ENCODE measurements around the gene RWDD2A.

DNA sequence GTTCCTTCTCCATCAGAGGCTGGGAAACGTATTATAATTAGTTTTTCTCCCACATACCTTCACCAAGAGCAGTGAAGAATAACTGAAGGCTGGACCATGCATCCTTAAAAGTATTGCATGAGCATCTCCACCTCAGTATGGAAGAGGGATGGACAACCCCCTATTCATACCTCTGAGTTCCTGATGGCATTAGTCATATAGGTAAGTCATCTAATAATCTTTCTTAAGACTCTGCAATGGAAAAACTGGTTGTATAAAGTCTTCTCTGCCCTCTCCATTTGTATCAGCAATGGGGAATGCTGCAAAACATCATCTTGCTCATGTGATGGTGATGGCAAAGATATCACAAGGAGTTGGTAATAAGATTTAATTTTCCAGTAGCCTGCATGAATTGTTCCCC is 24.6 kb upstream of the RWDD2A start:
- TF ChIP-seq, protein P1, sequence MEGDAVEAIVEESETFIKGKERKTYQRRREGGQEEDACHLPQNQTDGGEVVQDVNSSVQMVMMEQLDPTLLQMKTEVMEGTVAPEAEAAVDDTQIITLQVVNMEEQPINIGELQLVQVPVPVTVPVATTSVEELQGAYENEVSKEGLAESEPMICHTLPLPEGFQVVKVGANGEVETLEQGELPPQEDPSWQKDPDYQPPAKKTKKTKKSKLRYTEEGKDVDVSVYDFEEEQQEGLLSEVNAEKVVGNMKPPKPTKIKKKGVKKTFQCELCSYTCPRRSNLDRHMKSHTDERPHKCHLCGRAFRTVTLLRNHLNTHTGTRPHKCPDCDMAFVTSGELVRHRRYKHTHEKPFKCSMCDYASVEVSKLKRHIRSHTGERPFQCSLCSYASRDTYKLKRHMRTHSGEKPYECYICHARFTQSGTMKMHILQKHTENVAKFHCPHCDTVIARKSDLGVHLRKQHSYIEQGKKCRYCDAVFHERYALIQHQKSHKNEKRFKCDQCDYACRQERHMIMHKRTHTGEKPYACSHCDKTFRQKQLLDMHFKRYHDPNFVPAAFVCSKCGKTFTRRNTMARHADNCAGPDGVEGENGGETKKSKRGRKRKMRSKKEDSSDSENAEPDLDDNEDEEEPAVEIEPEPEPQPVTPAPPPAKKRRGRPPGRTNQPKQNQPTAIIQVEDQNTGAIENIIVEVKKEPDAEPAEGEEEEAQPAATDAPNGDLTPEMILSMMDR (conservative IDR thresholded peaks at IDR 0.05; ENCODE audit: low read length), result no peak
- no peak for TF ChIP-seq EZH2phosphoT487 (IDR thresholded peaks at IDR 0.05; ENCODE audit: borderline replicate concordance, low read depth, low read length)

Measured in OCI-LY7 (cell line).